ENCODE data around the gene FAM222A. TPM values are rescaled to one million over a fixed set of nuclear protein-coding genes. Genes with fewer than 3 reads are reported as not detected.

Gene FAM222A
- total RNA-seq, 1 donor from 2014 or later = 1.5 TPM

DNA sequence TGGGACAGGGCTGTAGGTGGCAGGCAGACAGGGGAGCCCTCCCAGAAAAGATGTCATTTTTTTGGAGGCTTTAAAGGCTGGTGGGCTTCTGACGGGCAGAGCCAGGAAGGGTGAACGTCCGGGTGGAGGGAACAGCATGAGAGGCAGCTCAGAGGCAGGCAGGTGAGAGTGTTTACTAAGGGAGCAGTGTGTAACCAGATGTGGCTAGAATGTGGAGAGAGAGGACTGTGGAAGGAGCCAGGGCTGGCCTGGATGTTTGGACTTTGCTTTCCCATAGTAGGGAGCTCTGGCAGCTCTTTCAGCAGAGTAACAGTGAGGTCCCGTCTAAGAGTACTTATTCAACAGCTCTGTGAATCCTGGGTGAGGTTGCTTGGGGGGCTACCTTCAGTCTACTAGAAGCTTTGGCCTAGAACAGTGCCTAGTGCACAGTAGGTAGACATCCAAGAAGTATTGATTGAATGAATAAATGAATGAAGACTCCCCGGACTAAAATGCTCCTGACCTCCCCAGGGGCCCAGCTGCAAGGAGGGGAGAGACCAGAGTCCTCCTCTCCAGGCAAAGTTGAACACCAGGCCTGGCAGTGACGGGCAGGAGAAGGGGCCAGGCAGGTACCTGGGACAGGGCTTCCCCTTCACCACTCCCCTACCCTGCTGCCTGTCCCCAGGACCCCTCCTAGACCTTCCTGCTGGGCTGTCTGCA, 8.5 kb downstream of the FAM222A start:
- no peak for DNase-seq (ENCODE audit: extremely low spot score, unreplicated experiment)
- Mint-ChIP-seq H3K9me3 (ENCODE audit: unreplicated experiment) (no peaks in the 10 kb centered on the region), H3K27me3 (ENCODE audit: unreplicated experiment) (peaks cover 8% of the 10 kb centered on the region), H3K4me1 (ENCODE audit: unreplicated experiment) (no peaks in the 10 kb centered on the region), H3K27ac (ENCODE audit: unreplicated experiment) (peak overlapping the region; percentile 43), H3K4me3 (ENCODE audit: unreplicated experiment) (no peak overlapping the region), H3K36me3 (ENCODE audit: unreplicated experiment) (no peaks in the 10 kb centered on the region)
- TF ChIP-seq, protein P1, sequence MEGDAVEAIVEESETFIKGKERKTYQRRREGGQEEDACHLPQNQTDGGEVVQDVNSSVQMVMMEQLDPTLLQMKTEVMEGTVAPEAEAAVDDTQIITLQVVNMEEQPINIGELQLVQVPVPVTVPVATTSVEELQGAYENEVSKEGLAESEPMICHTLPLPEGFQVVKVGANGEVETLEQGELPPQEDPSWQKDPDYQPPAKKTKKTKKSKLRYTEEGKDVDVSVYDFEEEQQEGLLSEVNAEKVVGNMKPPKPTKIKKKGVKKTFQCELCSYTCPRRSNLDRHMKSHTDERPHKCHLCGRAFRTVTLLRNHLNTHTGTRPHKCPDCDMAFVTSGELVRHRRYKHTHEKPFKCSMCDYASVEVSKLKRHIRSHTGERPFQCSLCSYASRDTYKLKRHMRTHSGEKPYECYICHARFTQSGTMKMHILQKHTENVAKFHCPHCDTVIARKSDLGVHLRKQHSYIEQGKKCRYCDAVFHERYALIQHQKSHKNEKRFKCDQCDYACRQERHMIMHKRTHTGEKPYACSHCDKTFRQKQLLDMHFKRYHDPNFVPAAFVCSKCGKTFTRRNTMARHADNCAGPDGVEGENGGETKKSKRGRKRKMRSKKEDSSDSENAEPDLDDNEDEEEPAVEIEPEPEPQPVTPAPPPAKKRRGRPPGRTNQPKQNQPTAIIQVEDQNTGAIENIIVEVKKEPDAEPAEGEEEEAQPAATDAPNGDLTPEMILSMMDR (IDR thresholded peaks at IDR 0.05) = no peak

DNA sequence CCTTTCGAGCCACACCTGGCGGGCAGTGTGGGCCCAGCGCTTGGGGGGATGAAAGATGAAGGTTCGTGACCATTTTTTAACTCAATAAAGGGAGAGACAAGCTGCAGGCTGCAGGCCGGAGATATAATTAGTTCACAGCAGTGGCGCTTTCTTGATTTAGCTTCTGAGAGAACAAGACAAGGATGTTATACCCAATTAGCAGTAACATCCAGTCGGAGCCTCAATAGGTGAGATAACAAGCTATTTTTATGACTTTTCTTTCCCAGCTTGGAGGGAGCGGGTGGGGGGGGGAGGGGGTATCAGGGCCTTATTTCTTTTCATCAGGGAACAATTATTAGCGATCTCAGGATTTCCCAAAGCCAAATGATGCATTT, 9.1 kb downstream of the FAM222A start:
- TF ChIP-seq, protein P1 (IDR thresholded peaks at IDR 0.05) = no peak
- no peaks in the 10 kb centered on the region for H3K9me3 Mint-ChIP-seq (ENCODE audit: unreplicated experiment)
- DNase-seq (ENCODE audit: extremely low spot score, unreplicated experiment) = no peak
- H3K36me3 Mint-ChIP-seq (ENCODE audit: unreplicated experiment) = no peaks in the 10 kb centered on the region
- H3K4me1 Mint-ChIP-seq (ENCODE audit: unreplicated experiment) = peaks cover 2% of the 10 kb centered on the region
- peaks cover 8% of the 10 kb centered on the region for H3K27me3 Mint-ChIP-seq (ENCODE audit: unreplicated experiment)
- no peak overlapping the region for H3K4me3 Mint-ChIP-seq (ENCODE audit: unreplicated experiment)
- H3K27ac Mint-ChIP-seq (ENCODE audit: unreplicated experiment) = no peak overlapping the region

DNA sequence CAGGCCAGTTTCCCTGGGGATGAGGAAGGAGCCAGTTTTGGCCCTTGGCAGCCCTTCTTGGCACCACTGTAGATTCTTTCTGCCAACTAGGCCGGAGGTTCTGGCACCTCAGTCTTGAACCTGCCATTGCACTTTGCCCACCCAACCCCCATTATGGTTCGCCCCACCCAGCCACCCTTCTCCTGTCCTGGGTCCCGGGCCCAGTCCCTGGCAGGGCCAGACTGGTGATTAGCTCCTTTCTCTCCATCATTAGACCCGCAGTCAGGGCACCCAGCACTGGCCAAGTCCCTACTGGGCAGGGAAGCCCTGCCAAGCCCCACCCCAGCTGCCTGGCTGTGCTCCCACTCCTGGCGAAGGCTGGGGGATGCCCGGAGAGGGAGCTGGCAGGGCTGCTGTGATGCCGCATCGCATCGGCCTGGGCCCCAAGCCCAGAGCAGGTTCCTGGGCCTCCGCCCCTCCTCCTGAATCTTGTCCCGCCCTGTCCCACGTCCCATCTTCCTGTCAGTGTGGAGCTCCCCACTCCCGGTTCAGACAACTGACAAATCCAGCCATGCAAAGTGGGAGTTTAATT, 9.8 kb downstream of the FAM222A start:
- no peak for DNase-seq (ENCODE audit: extremely low spot score, unreplicated experiment)
- TF ChIP-seq, protein P1 (IDR thresholded peaks at IDR 0.05) = no peak

DNA sequence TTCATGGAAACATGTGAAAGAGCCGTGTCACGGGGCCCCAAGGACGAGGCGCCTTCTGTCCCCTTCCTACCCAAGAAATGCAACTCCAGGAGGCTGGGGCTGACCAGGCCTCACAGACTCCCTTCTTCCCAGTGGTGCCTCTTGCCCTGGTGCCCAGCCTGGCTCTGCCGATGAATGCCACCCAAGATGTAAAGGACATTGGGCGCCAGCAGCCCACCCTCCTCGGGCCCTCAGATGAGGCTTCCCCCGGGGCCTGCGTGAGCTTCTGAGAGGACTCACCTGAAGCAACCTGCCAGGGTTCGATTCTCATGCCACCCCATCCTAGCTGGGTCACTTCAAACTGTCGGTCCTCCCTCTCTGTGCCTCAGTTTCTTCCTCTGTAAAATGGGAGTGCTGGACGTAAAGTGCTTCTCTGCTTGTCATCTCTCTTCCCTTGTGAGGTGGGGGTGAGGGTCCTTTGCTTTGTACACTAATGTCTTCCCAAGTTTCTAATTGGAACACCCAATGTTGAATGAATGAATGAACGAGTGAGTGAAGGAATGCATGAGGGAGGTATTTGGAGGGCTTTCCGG, 10.8 kb downstream of the FAM222A start:
- no peak for DNase-seq (ENCODE audit: extremely low spot score, unreplicated experiment)
- Mint-ChIP-seq H3K9me3 (ENCODE audit: unreplicated experiment) (no peaks in the 10 kb centered on the region), H3K36me3 (ENCODE audit: unreplicated experiment) (no peaks in the 10 kb centered on the region), H3K27ac (ENCODE audit: unreplicated experiment) (no peak overlapping the region), H3K27me3 (ENCODE audit: unreplicated experiment) (peaks cover 3% of the 10 kb centered on the region), H3K4me1 (ENCODE audit: unreplicated experiment) (peaks cover 2% of the 10 kb centered on the region), H3K4me3 (ENCODE audit: unreplicated experiment) (no peak overlapping the region)
- TF ChIP-seq, protein P1 (IDR thresholded peaks at IDR 0.05) = no peak

More for the DNA sequence above, 9.8 kb downstream of the FAM222A start:
- H3K27me3 Mint-ChIP-seq (ENCODE audit: unreplicated experiment) = peaks cover 8% of the 10 kb centered on the region
- H3K9me3 Mint-ChIP-seq (ENCODE audit: unreplicated experiment) = no peaks in the 10 kb centered on the region
- H3K4me1 Mint-ChIP-seq (ENCODE audit: unreplicated experiment) = peaks cover 2% of the 10 kb centered on the region
- no peak overlapping the region for H3K4me3 Mint-ChIP-seq (ENCODE audit: unreplicated experiment)
- no peak overlapping the region for H3K27ac Mint-ChIP-seq (ENCODE audit: unreplicated experiment)
- no peaks in the 10 kb centered on the region for H3K36me3 Mint-ChIP-seq (ENCODE audit: unreplicated experiment)
